Stimulated activated CD8-positive, alpha-beta memory T cell treated with anti-CD3 and anti-CD28 coated beads, Interleukin-7, amount 100 ng/mL, for 48 hours (primary cell): ENCODE data around the gene UBAC2.

ENCODE experiments used
- DNase-seq, 2 donors: peaks; one replicate each; pipeline ENCODE4 v3.0.0-alpha.2; 2020; ENCODE audit warnings: low read depth in 1 of 2; ENCODE audit errors: extremely low read depth in 1 of 2

UBAC2 gene

GRCh38 chr13:99289674-99290337, 89.2 kb downstream of the UBAC2 start:
- peak in 1 of 2 donors; percentile 80 for DNase-seq

- no peak for DNase-seq
These were observed 90.2 kb downstream of the UBAC2 start for GRCh38 chr13:99290894-99291293.

GRCh38 chr13:99293178-99293577, 92.5 kb downstream of the UBAC2 start:
- no peak for DNase-seq

GRCh38 chr13:99294198-99294597, 93.5 kb downstream of the UBAC2 start:
- no peak for DNase-seq

- no peak for DNase-seq
These were observed 94.3 kb downstream of the UBAC2 start for GRCh38 chr13:99294958-99295357.

- DNase-seq = no peak
These were observed 95.0 kb downstream of the UBAC2 start for GRCh38 chr13:99295488-99296252.

GRCh38 chr13:99296398-99296797, 95.7 kb downstream of the UBAC2 start:
- no peak for DNase-seq

GRCh38 chr13:99297331-99297730, 96.7 kb downstream of the UBAC2 start:
- DNase-seq = no peak

- no peak for DNase-seq
These were observed 97.4 kb downstream of the UBAC2 start for GRCh38 chr13:99298056-99298455.

- DNase-seq = no peak
These were observed 98.7 kb downstream of the UBAC2 start for GRCh38 chr13:99299256-99299919.

GRCh38 chr13:99299920-99300341, 99.3 kb downstream of the UBAC2 start:
- DNase-seq = no peak

GRCh38 chr13:99301056-99301838, 100.6 kb downstream of the UBAC2 start:
- DNase-seq = no peak

GRCh38 chr13:99301913-99302636, 101.4 kb downstream of the UBAC2 start:
- DNase-seq = no peak

- DNase-seq = no peak
These were observed 102.2 kb downstream of the UBAC2 start for GRCh38 chr13:99302637-99303505.

- peak in 1 of 2 donors; percentile 48 for DNase-seq
These were observed 103.3 kb downstream of the UBAC2 start for GRCh38 chr13:99303863-99304521.

GRCh38 chr13:99304541-99304940, 103.9 kb downstream of the UBAC2 start:
- no peak for DNase-seq

GRCh38 chr13:99305158-99305557, 104.5 kb downstream of the UBAC2 start:
- DNase-seq = no peak

- no peak for DNase-seq
These were observed 104.9 kb downstream of the UBAC2 start for GRCh38 chr13:99305566-99305965.

GRCh38 chr13:99307247-99307646, 106.6 kb downstream of the UBAC2 start, which contains the start of gene GPR183:
GPR183 (minus strand) TSS chr13:99307399; CDS start chr13:99296145, 11,254 bp downstream.
- DNase-seq = no peak
